HG02970 (cell line): Measurements from ENCODE around the gene CACNA1C.

Experiments used
- ATAC-seq: cut with Tn5 transposase; IDR thresholded peaks from one replicate; pipeline ENCODE4 v1.9.1; 2021; ENCODE audit warnings: mild to moderate bottlenecking, moderate library complexity, moderate number of reproducible peaks; ENCODE audit not compliant: unreplicated experiment, low FRiP score

Gene CACNA1C

DNA sequence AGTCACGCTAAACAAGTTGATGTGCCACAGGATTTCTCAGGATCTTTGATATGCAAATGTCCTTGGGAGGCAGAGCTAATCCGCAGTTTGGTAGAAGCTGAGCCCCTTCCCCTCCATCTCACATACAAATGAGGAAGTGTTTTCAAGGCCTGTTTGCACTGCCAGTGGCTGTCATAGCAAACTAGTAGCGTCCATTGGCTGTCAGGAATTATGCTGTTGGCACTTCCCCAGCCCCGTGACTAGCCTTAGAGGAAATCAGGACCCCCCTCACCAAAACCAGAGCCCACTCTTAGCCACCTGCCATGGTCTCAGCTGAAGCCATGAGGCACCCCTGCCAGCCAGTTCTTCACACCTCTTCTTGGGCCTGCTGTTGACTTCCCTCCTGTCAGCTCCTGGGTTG is 253.9 kb downstream of the CACNA1C start:
- ATAC-seq = no peak

- no peak for ATAC-seq
Observed at GRCh38 chr12:2307550-2307949, 254.8 kb downstream of the CACNA1C start.

GRCh38 chr12:2309647-2310046 is 256.9 kb downstream of the CACNA1C start:
- ATAC-seq = no peak

DNA sequence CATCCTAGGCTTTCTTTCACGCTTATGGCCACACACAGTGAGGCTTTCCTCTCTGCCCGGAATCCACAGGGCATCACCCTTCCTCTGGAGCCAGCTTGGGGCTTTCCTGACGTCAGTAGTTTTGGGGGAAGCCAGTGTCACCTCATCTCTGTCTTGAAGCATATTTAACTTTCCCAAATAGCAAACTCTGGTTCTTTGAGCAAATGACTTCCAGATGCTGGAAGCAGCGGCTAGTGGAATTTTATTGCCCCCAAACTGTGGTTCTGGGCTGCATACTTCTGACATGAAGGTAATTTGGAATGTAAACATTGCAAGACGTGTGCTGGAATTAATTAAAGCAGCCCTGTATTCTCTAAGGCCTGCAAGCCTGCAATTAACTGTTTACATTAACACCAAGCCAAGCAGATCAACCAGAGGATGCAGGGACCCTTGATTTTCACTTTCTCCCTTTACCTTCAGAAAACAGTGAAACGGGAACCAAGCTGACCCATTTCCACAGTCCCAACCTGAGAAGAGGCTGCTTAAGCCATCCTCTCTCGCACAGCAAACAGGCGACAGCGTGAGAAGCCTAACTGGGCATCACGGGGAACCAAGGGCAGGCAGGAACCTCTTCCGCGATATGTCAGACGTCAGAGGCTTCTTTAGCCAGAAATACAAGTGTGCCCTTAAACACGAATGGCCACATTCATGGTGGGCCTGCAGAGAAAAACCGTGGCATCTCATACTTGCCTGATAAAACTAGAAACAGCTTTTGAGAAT is 258.4 kb downstream of the CACNA1C start:
- ATAC-seq = no peak

DNA sequence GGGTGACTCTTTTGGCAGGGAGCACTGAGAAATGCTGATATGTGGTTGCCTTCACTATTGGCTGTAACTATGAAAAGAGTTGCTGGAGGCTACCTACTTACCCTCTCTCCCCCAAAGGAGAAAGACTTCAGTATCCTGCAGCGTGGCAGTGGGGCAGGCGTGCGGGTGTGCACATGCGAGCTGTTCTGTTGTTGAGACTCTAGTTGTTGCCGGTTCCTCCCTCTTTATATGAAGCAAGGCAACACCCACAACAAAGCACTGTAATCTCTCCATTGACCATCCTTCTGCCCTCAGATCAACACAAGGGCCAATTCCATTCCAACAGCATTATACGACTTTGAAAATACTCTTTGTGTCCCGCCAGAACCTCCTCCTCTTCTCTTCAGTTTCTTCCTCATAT is 259.4 kb downstream of the CACNA1C start:
- ATAC-seq = no peak

DNA sequence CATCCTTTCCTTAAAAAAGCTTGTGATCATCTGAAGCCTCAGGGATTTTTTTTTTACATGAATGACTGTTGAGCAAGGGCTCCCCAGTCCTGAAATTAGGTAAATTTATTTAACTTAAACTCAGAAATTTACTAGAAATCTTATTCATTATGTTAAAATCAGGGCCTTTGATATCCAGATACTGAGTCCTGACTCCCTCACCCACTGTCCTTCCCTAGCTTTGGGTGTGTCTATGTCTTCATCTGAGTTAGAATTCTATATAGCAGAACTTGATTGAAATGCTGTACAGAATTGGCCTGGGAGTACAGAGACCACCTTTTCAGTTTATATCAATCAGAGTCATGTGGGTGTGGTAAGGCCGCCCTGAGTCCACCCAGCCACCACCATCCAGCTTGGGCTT is 260.0 kb downstream of the CACNA1C start:
- no peak for ATAC-seq

- ATAC-seq = no peak
Observed at GRCh38 chr12:2314492-2314891, 261.7 kb downstream of the CACNA1C start.

GRCh38 chr12:2317772-2318171 is 265.0 kb downstream of the CACNA1C start:
- no peak for ATAC-seq

DNA sequence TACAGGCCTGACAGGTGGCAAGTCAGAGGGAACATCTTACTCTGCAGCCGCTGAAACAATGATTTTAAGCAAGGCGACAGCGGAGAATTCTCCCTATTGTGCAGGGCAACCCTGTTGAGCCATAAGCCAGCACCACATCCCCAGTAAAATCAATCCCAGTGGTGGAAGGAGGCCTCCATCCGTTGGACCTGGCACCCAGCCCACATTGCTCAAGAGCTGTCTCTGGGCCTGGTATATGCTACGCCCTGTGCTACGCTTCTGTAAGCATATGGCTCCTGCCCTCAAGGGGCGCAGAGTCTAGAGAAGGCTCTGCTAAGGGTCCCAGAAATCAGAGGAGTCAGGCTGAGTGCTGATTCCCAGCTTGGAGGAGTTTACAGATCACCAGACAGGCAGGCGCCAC is 265.5 kb downstream of the CACNA1C start:
- no peak for ATAC-seq

DNA sequence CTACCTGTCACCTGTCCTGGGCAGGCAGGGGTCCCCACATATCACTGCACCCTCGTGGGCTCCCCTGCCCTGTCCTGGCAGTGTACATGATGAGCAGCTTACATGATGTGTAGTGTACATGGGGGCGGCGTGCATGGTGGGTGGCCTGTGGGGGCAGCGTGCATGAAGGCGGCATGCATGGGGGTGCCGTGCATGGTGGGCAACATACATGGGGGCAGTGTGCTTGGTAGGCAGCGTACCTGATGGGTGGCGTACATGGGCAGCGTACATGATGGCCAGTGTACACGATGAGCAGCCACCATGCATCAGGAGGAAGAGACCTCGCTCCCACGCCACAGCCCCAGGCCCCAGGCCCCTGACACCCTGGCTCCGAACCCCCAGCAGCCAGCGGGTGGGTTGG is 266.3 kb downstream of the CACNA1C start:
- no peak for ATAC-seq

- no peak for ATAC-seq
Observed at GRCh38 chr12:2319737-2320506, 267.1 kb downstream of the CACNA1C start.

DNA sequence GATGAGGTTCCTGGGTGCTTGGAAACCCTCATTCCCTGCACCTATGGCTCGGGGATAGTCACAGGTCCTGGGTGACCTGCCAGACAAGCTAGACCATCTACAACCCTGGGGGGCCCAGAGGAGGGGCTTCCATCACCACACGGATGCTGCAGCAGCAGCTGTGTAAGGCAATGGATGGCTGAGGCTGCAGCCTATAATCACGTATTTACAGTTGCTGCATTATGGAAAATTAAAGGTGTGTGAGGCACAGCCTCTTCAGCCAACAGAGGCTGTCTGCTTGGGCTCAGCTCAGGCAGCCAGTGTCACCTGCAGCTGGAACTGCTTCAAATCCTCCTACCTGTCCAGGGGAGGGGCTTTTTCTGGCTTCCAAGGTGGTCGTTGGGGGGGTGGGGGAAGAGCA is 268.1 kb downstream of the CACNA1C start:
- ATAC-seq = no peak

- ATAC-seq = no peak
Observed at GRCh38 chr12:2322554-2323120, 269.9 kb downstream of the CACNA1C start.

GRCh38 chr12:2323532-2324255 is 270.9 kb downstream of the CACNA1C start:
- no peak for ATAC-seq

DNA sequence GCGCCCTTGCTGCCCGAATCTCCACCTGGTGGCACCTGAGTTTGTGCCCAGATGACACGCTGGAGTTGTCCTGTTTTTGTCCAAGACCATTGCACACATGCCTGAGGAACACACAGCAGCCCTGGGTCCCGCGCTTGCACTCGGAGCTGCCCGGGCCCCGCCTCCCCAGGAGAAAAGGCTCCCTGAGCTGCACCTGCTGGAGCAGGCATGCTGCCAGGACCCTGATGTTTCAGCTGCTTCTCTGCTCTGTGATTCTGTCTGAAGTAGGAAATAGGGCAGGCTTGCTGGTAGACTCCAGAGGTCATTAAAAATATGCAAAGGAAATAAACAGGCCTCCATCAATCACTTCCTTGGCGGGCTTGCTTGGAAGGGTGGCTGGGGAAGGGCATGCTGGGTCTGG is 271.6 kb downstream of the CACNA1C start:
- no peak for ATAC-seq

GRCh38 chr12:2325519-2325918 is 272.7 kb downstream of the CACNA1C start:
- no peak for ATAC-seq

- ATAC-seq = no peak
Observed at GRCh38 chr12:2326470-2326869, 273.7 kb downstream of the CACNA1C start.

- ATAC-seq = no peak
Observed at GRCh38 chr12:2328661-2329060, 275.9 kb downstream of the CACNA1C start.

- no peak for ATAC-seq
Observed at GRCh38 chr12:2329661-2330210, 276.9 kb downstream of the CACNA1C start.

DNA sequence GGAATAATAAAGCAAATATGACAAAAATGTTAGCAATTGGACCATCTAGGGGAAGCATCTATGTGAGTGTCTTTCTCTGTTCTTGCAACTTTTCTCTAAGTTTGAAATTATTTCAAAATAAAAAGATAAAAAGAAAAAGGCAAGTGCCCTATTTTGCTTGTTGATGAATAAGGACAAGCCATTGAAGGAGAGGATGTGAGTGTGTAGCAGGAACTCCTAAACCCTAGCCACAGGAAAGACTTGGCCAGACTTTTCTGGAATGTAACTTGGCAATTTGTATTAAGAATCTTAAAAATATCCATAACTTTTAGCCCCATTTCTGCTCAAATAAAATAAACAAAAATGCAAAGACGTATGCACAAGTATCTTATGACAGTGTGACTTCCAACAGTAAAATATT is 279.4 kb downstream of the CACNA1C start:
- no peak for ATAC-seq

GRCh38 chr12:2332947-2333346 is 280.2 kb downstream of the CACNA1C start:
- ATAC-seq = no peak
